Small intestine (tissue), 7 donors: ENCODE data around the gene CAPZA2. TPM values are rescaled to one million over a fixed set of nuclear protein-coding genes. Genes with fewer than 3 reads are reported as not detected.

Source experiments
- DNase-seq, 2 donors: peaks; one replicate each; pipeline versions ENCODE4 v3.0.0 to v3.0.0-alpha.2; 2013
- FAIRE-seq: peaks from 2 replicates; lab custom pipeline; 2012; peaks lifted over from hg19 to GRCh38; lab: Jason Lieb, UNC
- H3K27ac ChIP-seq, 3 donors: one replicate each; pipeline ENCODE4 v1.5.1; 2013; ENCODE audit warnings: low read length in 2 of 3, mild to moderate bottlenecking in 2 of 3, control low read depth in 1 of 3, inconsistent platforms in 1 of 3, low read depth in 1 of 3, moderate library complexity in 1 of 3
- H3K27me3 ChIP-seq, 3 donors: one replicate each; pipeline ENCODE4 v1.6.1; 2013; ENCODE audit warnings: low read length in 3 of 3, inconsistent platforms in 1 of 3; ENCODE audit not compliant: control insufficient read depth in 3 of 3, insufficient read depth in 3 of 3
- H3K36me3 ChIP-seq, 3 donors: one replicate each; pipeline ENCODE4 v1.6.1; 2013; ENCODE audit warnings: low read length in 3 of 3, inconsistent platforms in 1 of 3, low read depth in 1 of 3, mild to moderate bottlenecking in 1 of 3, moderate library complexity in 1 of 3; ENCODE audit not compliant: control insufficient read depth in 3 of 3, insufficient read depth in 2 of 3
- H3K4me1 ChIP-seq, 3 donors: one replicate each; pipeline ENCODE4 v1.6.1; 2013; ENCODE audit warnings: low read length in 2 of 3, inconsistent platforms in 1 of 3, low read depth in 1 of 3, mild to moderate bottlenecking in 1 of 3, moderate library complexity in 1 of 3; ENCODE audit not compliant: control insufficient read depth in 3 of 3, insufficient read depth in 2 of 3
- H3K4me3 ChIP-seq, 3 donors: one replicate each; pipeline ENCODE4 v1.5.1; 2013; ENCODE audit warnings: low read length in 3 of 3, control low read depth in 1 of 3, inconsistent platforms in 1 of 3, low read depth in 1 of 3, mild to moderate bottlenecking in 1 of 3, moderate library complexity in 1 of 3
- H3K9me3 ChIP-seq, 2 donors: one replicate each; pipeline ENCODE4 v1.6.1; 2013; ENCODE audit warnings: low read depth in 1 of 2, low read length in 1 of 2; ENCODE audit not compliant: control insufficient read depth in 2 of 2, insufficient read depth in 1 of 2
- WGBS, 3 donors: extraction: QIAGEN DNeasy Blood & Tissue Kit; methylation state at CpG; one replicate each; pipeline ENCODE4 v1.1.7; 2013; 5-methylcytosine and 5-hydroxymethylcytosine counted together
- polyA plus RNA-seq, 4 donors: library from polyadenylated mRNA; stranded (reverse) in 3 of 4; unstranded in 1 of 4; fragments of 200-250 nt in 3 of 4; fragments of 120-200 nt in 1 of 4; gene quantifications; one replicate each; pipeline versions ENCODE4 v1.2.1 to v1.2.3, GENCODE V29; 2013
- donor health status: healthy with polysubstance abuse.
- donor health status: control.
- donor health status: control.
- donor health status: Bipolar disorder and iron deficiency.
- donor health status: healthy.

The CAPZA2 gene
- polyA plus RNA-seq, 4 donors: 84.6 to 140 (median 91.2) TPM

DNA sequence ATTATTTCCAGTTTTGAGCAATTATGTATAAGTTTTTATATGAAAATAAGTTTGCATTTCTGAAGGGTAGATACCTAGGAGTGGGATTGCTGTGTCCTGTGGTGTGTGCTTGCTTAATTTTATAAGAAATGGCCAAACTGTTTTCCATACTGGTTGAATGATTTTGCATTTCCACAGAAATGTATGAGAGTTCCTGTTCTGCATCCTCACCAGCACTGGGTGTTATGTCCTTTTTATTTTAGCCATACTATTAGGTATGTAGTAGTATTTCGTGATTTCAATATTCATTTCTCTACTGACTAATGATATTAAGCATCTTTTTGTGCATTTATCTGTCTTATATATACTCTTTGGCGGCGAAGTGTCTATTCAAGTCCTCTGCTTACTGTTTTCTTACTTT is 22.3 kb downstream of the CAPZA2 start:
- Histone ChIP-seq H3K27ac (no peak overlapping the region), H3K27me3 (no peaks in the 10 kb centered on the region), H3K4me1 (peaks cover 5 to 7% (median 6%) of the 10 kb centered on the region in 3 donors), H3K9me3 (no peaks in the 10 kb centered on the region), H3K36me3 (peaks cover 0 to 11% (median 4%) of the 10 kb centered on the region in 3 donors), H3K4me3 (no peak overlapping the region)
- no peak for DNase-seq
- FAIRE-seq: no peak
- 99% methylated on average over 3 of the region's 3 CpGs for WGBS, 3 donors

DNA sequence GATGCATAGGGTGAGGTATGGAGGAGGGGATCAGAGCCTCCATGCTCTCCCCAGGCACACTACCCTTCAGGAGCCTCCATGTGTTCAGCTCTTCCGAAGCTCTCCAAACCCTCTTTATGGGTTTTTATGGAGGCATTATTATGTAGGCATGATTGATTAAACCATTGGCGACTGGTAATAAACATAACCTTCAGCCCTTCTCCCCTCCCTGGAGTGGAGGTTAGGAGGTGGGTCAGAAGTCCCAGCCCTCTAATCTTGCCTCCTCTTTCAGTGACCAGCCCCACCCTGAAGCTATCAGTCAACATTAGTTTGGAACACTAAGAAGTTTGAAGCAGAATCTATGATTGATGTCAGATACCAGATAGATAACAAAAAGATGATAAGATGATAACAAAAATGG is 23.3 kb downstream of the CAPZA2 start:
- DNase-seq (peak; percentile 11 to 81), FAIRE-seq (no peak)
- Histone ChIP-seq H3K4me3 (no peak overlapping the region), H3K9me3 (no peaks in the 10 kb centered on the region), H3K36me3 (peaks cover 0 to 11% (median 4%) of the 10 kb centered on the region in 3 donors), H3K4me1 (peaks cover 5 to 7% (median 6%) of the 10 kb centered on the region in 3 donors), H3K27me3 (no peaks in the 10 kb centered on the region), H3K27ac (no peak overlapping the region)
- WGBS, 3 donors: 17 to 53% (median 42%) methylated on average over 2 of the region's 2 CpGs

DNA sequence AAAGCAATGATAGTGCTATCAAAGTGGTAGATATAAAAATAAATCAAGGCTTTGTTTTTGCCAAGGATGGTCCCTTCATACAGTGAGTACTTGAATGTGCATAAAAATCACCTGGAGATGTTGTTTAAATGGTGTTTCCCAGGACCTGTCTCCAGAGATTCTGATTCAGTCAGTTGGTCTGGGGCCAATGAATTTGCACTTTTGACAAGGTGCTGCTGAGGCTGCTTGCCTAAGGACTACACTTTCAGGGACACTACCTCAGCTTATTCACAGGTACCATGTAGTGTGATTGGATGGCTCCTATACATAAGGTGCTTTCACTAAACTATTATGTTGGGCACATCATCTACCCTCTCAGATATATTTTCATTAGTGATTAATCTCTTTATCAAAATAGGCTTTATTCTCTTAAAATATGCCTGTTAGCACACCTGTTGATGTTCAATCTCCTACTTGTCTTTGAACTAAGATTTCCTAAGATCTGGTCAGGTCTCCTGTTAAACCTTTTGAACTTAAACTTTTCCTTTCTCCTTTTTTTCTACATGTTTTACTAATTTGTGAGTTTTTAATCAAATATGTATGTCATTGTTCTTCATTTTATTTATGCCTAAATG is 24.3 kb downstream of the CAPZA2 start:
- Histone ChIP-seq H3K9me3 (no peaks in the 10 kb centered on the region), H3K36me3 (peaks cover 0 to 11% (median 4%) of the 10 kb centered on the region in 3 donors), H3K4me3 (no peak overlapping the region), H3K27me3 (no peaks in the 10 kb centered on the region), H3K4me1 (peaks cover 5 to 7% (median 6%) of the 10 kb centered on the region in 3 donors), H3K27ac (no peak overlapping the region)
- peak in 1 of 2 donors; percentile 37 for DNase-seq
- FAIRE-seq: no peak

DNA sequence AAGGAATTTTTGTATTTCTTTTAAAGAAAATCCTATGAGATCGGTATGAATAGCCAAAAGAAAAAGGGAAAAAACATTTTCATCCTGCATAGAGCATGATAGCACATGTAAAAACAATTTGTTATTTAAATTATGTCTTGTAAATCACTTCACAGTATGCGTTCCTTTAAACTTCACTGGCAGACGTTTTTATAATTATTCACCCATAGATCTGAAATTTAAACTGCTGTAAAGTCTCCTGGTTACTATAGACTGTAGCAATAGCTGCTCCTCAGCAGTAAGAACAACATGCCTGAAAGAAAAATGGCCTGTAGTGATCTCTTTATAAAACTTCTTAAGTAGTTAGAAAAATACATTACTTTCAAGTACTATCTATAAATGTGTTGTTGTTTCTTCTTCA is 26.5 kb downstream of the CAPZA2 start:
- DNase-seq (no peak), FAIRE-seq (no peak)
- Histone ChIP-seq H3K27me3 (no peaks in the 10 kb centered on the region), H3K9me3 (no peaks in the 10 kb centered on the region), H3K27ac (no peak overlapping the region), H3K4me1 (peaks cover 5 to 6% (median 5%) of the 10 kb centered on the region in 3 donors), H3K4me3 (no peak overlapping the region), H3K36me3 (peaks cover 0 to 17% (median 3%) of the 10 kb centered on the region in 3 donors)
- 67 to 82% (median 79%) methylated on average over 3 of the region's 3 CpGs for WGBS, 3 donors

DNA sequence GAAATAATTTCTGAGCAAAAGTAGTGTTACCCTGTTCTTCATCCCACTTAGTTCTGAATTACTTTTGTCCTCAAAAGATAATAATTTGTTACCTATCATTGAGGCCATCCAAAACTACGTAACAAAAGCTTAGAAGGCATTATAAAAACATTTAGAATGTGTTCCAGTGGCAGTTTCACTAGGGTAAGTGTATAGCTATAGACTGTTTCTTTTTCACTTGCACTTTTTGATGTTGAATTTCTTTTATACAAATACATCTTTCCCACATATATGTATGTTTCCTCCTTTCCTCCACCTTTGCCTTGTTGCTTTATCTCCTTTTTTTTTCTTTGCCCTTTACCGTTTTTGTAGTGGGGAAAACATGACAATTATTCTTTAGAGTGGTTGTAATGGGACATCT is 33.5 kb downstream of the CAPZA2 start:
- no peak for FAIRE-seq
- Histone ChIP-seq H3K27me3 (no peaks in the 10 kb centered on the region), H3K4me1 (no peaks in the 10 kb centered on the region), H3K9me3 (no peaks in the 10 kb centered on the region), H3K27ac (no peak overlapping the region), H3K36me3 (peaks cover 0 to 7% (median 0%) of the 10 kb centered on the region in 3 donors), H3K4me3 (no peak overlapping the region)
- WGBS, 3 donors: 47 to 49% (median 48%) methylated on average over 2 of the region's 2 CpGs
- DNase-seq: no peak

DNA sequence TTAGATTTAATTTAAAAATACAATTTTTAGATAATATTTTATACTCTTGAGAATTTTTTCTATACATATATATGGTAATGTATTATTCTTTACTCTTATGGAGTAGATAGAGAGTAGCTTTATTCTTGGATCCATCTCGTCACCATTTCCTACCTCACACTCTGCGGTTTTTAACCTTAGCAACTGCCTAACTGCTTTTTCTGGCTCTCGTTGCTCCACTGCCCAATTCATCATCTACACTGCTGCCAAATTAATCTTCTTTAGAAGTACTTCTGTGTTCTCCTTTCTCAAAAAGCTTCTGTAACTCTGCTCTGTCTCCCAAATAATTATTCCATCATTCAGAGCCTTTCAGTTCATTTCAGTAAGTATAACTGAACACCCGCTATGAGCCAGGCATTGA is 35.3 kb downstream of the CAPZA2 start:
- H3K36me3 ChIP-seq: peaks cover 0 to 9% (median 0%) of the 10 kb centered on the region in 3 donors
- no peak for FAIRE-seq
- no peak overlapping the region for H3K4me3 ChIP-seq
- H3K4me1 ChIP-seq: no peaks in the 10 kb centered on the region
- 94 to 97% (median 96%) methylated on average over 4 of the region's 4 CpGs for WGBS, 3 donors
- no peaks in the 10 kb centered on the region for H3K27me3 ChIP-seq
- no peaks in the 10 kb centered on the region for H3K9me3 ChIP-seq
- H3K27ac ChIP-seq: no peak overlapping the region
- no peak for DNase-seq

DNA sequence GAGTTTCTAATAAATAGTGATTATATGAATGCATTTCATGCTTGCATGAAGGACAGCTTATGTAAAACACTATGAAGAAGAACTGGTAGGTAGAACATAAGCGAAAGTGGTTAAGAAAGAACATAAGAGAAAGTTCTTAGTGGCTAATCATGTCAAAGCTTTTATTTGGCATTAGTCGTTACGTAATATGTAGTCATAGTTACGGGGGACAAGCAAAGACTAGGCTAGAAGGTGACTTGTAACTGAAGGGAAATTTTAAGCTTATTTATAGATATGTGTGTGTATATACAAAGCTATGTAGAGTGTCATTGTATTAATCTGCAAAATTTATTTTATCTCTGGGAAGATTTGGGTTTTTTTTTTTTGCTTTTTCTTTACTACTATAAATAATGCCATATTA is 36.9 kb downstream of the CAPZA2 start:
- Histone ChIP-seq H3K27ac (no peak overlapping the region), H3K36me3 (peaks cover 0 to 3% (median 0%) of the 10 kb centered on the region in 3 donors), H3K27me3 (no peaks in the 10 kb centered on the region), H3K9me3 (no peaks in the 10 kb centered on the region), H3K4me1 (no peaks in the 10 kb centered on the region), H3K4me3 (no peak overlapping the region)
- FAIRE-seq (no peak), DNase-seq (no peak)
- WGBS, 3 donors: 89 to 99% (median 91%) methylated on average over 4 of the region's 4 CpGs

DNA sequence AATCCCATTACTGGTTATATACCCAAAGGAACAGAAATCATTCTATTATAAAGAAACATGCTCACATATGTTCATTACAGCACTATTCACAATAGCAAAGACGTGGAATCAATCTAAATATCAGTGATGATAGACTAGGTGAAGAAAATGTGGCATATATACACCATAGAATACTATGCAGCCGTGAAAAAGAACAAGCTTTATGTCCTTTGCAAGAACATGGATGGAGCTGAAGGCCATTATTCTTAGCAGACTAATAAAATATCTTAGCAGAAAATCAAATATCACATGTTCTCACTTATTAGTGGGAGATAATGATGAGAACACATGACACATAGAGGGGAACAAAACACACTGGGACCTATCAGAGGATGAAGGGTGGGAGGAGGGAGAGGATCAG is 38.8 kb downstream of the CAPZA2 start:
- 97 to 98% (median 97%) methylated on average over 2 of the region's 2 CpGs for WGBS, 3 donors
- Histone ChIP-seq H3K4me1 (no peaks in the 10 kb centered on the region), H3K27me3 (no peaks in the 10 kb centered on the region), H3K27ac (no peak overlapping the region), H3K4me3 (no peak overlapping the region), H3K36me3 (peaks cover 0 to 6% (median 0%) of the 10 kb centered on the region in 3 donors), H3K9me3 (no peaks in the 10 kb centered on the region)
- FAIRE-seq: no peak
- DNase-seq: no peak

DNA sequence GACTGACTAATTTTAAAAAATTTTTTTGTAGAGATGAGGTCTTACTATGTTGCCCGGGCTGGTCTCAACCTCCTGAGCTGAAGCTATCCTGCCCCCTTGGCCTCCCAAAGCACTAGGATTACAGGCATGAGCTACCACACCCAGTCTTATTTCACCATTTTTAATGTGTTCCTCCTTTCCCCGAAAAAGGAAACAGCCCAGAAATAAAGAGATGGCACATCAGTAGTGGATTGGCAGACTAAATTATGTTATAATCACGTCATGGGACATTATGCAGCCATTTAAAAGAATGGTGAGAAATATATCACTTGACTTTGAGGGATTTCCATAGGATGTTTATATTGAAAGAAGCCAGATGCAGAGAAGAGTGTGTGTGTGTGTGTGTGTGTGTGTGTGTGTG is 40.5 kb downstream of the CAPZA2 start:
- Histone ChIP-seq H3K36me3 (peaks cover 0 to 9% (median 2%) of the 10 kb centered on the region in 3 donors), H3K27ac (no peak overlapping the region), H3K4me3 (no peak overlapping the region), H3K4me1 (no peaks in the 10 kb centered on the region), H3K27me3 (no peaks in the 10 kb centered on the region), H3K9me3 (no peaks in the 10 kb centered on the region)
- WGBS, 3 donors: 89 to 99% (median 95%) methylated on average over 3 of the region's 3 CpGs
- FAIRE-seq (no peak), DNase-seq (no peak)
